HG02623 (cell line): ENCODE measurements around the gene DOCK3.

Experiments used
- ATAC-seq: cut with Tn5 transposase; IDR thresholded peaks from one replicate; pipeline ENCODE4 v1.9.1; 2021; ENCODE audit warnings: moderate library complexity; ENCODE audit not compliant: unreplicated experiment

Gene DOCK3

DNA sequence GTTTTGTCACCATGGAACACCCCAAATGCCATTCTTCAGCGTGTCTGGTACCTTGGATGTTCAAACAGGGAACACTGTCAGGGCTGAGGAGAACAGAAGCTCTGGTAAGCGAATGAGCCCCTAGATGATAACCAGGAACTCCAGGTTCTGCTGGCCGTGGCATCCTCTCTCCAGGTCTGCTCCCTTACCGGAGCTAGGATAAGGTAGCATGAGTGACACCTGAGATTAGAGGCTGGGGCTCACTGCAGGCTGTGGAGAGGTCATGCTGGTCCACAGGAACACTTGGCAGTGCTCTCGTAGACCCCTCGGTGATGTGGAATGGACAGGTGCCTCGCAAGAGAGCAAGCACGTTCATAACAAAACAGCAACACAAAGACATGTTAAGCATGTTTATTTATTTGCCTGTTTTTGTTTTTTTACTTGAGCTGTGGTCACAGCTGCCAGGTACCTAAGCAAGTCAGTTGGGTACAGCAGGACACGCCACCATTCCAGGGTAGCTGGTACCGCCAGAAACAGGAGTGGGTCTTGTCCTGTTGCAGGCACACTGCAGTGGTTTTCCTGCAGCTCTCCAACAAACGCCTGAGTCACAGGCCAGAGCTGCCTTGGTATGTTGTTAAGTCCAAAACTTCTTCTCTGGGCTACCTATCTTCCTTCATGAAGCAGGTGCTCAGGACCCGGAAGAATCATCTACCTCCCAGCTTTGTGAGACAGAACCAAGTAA, 720.9 kb downstream of the DOCK3 start:
- no peak for ATAC-seq

DNA sequence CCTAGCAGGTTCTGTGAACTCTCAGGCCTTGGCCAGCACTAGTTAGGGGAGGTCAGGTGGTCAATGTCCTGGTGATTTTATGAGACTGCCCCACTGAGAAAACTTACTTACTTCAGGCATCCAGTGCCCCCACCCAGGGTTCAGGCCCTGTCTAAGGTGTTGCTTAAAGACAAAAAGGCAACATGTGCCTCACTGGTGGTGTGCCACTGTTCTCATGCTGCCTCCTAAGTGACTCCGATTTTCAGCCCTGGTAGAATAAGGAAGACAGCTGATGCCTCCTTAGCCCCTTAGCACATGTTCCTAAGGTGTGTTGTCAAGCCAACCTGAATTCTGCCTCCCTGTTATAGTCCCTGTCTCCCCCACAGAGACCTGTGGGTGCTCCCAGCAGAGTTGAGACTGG, 721.7 kb downstream of the DOCK3 start:
- no peak for ATAC-seq

DNA sequence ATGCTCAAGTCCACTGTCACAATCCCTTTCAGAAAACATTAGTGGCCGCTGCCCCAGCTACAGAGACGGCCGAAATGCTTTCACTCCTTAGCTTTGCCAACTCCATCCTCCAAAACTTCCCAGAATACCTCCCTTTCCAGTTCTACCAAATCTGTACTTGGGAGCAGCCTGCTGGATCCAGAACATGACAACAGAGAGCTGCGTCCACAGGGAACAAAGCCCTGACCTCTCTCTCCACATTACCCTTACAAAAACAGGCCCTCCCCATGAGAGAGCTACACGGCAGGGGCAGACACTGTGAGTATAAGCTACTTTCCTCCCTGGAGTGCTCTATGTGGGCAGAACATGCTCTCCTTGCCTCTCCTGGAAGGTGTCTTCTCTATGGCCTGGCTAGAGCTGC, 722.7 kb downstream of the DOCK3 start:
- ATAC-seq = no peak

DNA sequence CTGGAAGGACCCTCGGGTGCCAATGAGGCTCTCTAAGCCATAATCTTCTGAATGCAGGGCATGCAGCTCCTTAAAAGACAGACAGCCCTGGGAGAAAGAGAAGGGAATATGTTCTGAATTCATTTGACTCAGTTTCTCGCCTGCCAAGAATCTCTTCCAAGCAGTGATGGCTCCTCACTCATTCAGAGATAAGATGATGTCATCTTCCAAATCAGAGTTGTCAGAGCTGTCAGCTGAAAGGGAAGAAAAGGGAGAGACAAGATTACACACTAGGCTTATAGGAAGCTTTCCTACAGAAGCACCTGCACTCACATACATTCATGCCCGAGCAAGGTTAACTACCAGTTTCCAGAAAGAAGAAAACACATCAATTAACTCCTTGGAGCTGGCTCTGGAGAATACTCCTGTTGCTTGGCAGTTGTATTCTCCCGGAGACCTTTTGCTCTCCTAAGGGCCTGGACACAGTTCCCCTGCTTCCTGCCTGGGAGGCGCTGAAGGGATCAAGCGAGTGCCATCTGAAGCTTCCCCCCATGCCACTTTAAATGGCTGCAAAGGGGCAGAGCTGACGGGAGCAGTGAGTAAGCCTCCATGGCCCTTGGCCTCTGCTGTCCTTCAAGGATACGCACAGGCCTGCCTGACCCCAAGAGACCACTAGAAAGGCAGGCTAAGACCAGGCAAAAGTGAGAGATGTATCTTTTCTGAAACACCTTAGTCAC, 724.0 kb downstream of the DOCK3 start:
- no peak for ATAC-seq

DNA sequence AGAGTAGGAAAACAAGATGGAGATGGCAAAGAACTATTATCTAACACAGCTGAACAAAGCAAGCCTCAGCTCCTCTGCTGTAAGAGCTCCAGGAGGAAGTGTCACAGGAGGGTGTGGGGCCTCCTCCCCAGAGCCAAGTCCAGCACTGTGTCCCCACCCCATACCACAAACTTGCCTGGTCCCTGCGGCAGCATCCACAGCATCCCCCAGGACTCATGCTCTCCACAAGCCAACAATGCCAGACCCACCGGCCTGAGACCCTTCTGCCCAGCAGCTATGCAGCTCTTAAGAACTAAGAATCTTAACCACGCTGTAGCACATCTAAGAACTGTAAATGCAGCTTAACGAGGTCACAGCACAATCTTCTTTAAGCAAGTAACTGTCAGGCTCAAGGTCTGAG, 725.4 kb downstream of the DOCK3 start:
- ATAC-seq = no peak

DNA sequence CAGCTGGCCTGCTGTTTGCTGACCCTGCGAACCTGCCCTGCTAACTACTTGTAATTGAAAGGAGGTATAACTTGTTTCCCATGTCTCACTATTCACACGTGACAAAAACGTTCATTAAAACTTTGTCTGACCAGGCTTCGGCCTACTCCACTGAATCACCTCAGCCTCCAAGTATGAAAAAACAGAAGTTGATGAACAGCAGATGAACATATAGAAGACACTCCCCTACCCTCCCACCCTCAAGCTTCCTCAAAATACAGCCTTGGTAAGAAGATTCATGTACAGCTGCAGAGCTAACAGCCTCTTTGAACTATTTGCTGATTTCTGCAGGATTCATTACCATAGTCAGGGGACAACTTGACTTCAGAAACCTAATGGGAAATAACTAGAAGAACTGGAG, 727.0 kb downstream of the DOCK3 start:
- ATAC-seq = no peak

DNA sequence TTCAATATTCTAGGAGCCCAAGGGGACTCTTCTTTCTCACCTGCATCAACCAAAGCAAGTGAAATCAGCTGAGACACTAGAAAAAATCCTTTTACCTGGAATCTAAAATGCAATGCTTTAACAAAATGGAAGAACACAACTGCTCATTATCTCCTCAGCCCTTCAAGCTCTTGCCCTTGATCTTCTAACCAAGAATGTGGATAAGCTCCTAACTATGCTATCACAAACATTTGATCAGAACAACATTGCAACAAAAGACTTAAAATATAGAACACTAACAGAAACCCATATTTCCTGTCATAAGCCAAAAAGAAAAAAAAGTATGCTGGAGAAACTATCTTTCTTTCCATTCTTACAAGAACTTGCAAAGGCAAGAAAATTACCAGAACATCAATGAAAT, 728.9 kb downstream of the DOCK3 start:
- ATAC-seq = no peak

DNA sequence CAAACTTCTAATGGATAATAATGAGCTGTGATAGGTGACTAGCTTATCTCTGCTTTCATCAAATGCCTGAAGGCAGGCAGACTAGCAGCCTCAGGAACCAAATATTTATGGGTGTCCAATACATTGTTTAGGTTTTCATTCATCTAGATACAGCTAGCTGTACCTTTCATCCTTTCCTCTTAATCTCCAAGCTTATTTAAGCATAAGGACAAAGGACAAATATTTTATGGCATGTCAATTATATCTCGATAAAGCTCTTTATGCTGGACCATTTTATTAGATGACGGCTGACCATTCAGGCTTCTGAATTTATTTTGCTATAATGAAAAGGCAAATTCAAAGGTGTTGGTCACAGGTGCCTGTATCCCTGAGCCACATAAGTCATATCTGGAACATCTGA, 733.3 kb downstream of the DOCK3 start:
- ATAC-seq = no peak

DNA sequence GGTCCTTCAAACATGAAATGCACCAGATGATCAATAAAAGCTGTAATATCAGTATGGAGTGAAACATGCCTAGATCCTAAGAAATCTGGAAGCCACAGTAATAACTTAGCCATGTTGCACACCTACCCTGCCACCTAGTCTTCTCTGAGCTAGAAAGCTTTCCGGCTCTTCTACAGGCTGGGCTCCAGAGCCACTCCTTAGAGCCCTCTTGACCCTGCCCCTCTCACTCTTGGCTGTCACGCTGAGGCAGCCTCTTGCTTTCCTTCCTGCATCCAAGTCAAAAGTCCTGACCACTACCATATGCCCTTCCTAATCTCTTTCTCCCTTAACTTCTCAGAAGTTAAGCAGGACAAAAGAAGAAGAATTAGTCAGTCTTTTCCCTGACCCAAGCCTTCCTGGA, 734.1 kb downstream of the DOCK3 start:
- ATAC-seq = no peak

DNA sequence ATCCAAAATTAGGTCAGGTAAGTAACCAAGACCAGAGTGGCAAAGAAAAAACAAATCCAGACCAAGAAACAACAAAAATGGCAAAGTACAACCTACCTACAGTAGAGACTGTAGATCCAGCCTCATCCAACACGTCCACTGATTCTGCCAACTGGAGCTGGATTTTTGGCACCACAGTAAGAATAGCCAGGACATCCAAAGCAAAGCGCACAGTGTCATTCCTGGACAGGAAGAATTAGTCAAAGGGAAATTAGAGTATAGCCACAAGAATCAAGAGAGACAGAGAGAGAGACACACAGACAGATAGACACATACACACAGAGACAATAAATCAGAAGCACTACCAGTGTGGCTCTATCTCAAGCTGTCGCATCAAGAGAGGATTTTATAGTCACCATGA, 747.5 kb downstream of the DOCK3 start:
- ATAC-seq = no peak

DNA sequence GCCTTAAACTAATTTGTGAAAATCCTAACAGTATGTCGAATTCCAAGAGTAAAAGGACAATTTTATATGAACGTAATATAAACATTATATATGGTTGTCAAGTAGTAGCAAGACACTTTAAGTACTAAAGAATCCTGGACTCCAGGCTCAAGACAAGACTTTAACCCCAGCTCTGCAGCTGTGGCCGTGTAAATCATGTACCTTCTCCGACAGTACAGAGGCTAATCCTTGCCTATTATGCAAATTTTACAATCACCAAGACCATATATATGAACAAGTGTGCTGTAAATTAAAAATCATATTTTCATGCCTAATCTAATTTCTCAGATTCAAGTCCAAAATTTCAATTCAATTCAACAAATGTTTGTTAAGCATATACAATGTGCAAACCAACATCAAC, 752.2 kb downstream of the DOCK3 start:
- no peak for ATAC-seq

DNA sequence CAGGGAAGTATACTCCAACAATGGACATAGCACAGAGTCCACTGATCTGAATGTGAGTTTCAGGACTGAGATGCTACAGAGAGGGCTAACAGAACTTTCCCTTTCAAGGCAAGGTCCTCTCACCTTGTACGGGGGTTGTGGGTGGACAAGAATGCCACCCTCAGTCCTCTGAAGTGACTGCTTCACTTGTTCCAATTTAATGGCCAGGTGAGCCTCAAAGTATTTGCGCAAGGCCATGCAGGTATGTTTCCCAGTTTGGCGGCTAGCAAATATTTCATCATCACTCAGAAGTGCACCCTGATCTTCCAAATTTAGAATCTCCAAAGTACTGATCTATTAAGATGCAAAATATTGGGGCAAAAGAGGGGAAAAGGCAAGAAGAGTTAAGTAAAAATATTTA, 754.4 kb downstream of the DOCK3 start:
- no peak for ATAC-seq
